Measurements from ENCODE around the gene CYP2B6.
"Not testable (repeated sequence)": the region's sequence is repeated elsewhere in the genome, so short reads cannot be mapped to it uniquely, and the experiment has no call there.

CYP2B6 gene

GRCh38 chr19:40990972-40991381 lies at the start of gene CYP2B6:
TSS of gene CYP2B6 (plus strand) at chr19:40991282. CDS start at chr19:40991306, 24 bp downstream.
- no peak for DNase-seq (ENCODE audit: low read depth)

DNA sequence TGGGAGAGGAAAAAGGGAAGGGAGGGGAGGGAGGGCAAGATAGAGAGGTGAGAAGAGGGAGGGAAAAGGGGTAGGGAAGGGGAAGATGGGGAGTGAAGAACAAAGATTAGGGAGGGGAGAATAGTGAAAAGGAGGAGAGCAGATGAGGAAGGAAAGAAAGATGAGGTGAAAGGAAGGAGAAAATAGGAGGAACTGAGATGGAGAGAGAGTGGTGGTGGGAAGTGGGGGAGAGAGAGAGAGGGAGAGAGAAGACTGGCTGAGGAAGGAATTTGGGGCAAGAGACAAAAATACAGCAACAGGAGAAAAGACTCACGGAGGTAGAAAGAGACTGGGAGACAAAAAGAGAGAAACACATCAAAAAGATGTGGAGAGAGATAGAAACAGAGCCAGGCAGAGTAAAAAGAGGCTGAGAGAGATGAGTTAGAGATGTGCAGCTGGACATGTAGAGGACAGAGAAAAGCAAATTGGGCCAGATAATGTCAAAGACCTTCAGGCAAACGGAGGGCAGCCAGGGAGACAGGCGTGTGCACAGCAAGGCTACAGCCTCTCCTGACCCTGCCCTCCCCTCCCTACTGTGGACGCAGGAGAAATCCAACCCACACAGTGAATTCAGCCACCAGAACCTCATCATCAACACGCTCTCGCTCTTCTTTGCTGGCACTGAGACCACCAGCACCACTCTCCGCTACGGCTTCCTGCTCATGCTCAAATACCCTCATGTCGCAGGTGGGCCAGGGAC lies 49.4 kb upstream of the CYP2B6 start:
- DNase-seq (ENCODE audit: low read depth) = no peak

GRCh38 chr19:40945645-40946044 lies 45.4 kb upstream of the CYP2B6 start:
- no peak for DNase-seq (ENCODE audit: low read depth)

DNA sequence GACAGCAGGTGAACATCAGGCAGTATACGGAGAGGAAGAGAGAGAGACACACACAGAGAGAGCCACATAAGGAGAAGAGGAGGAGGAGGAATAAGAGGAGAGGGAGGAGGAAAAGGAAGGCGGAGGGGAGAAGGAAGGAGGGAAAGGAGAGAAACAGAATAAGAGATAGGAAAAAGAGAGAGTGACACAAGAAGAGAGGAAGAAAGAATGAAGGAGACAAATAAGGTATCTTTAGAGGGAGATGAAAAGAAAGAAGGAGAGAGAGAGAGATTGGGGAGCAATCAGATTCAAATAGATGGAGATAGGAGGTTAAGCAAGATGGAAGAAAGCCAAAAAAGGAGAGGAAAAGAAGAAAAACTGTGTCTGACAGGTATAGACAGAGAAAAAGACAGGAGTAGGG lies 44.0 kb upstream of the CYP2B6 start:
- DNase-seq (ENCODE audit: low read depth) = no peak

DNA sequence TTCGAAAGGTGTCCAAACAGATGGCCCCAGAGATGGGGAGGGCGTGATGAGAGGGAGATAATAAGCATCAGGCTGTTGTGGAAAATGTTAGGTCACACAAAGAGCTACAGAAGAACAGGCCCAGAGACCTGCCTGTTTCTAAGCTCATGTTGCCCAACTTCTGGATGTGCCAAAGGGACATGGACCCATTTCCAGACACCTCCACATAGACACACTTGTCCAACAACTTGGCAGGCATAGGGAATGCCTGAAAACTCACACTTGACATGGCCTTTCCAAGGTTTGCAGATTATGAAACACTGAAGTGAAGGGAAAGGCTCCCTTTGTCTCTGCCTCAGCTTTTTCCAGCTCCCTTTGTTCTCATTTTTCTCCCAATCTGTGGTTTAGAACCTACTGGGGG lies 43.5 kb upstream of the CYP2B6 start:
- DNase-seq (ENCODE audit: low read depth) = no peak

DNA sequence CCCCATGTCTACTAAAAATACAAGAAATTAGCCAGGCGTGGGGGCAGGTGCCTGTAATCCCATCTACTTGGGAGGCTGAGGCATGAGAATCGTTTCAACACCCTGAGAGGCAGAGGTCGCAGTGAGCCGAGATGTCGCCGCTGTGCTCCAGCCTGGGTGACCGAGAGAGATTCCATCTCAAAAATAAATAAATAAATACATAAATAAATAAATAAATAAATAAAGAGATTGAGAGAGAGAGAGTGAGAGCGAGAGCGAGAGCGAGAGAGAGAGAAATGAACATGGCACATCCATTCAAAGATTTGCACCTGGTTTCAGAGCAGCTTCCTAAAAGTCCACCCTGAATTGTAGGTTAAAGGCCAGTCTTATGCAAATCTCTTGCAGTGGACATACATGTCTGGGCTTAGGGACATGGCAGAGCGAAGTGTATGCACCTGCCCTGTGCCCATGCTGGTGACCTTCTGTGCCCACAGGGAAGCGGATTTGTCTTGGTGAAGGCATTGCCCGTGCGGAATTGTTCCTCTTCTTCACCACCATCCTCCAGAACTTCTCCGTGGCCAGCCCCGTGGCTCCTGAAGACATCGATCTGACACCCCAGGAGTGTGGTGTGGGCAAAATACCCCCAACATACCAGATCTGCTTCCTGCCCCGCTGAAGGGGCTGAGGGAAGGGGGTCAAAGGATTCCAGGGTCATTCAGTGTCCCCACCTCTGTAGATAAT lies 42.3 kb upstream of the CYP2B6 start:
- DNase-seq (ENCODE audit: low read depth) = no peak

DNA sequence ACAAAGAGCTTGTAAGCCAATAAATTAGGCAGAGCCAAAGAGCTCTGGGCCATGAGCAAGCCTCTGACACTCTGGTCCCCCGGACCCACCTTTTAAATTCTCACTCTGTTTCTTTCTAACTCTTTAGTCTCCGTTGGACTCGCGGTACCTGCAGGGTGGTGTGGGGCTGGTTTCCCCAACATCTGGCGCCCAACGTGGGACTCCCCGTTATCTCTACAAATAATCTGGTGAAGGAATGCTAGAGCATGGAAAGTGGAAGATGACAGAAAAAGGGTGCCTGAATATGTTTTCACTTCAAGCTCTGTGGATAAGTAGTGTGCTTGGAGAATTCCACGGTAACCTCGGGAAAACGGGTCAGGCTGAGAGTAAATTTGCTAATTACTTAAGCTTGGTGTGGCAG lies 36.5 kb upstream of the CYP2B6 start:
- no peak for DNase-seq (ENCODE audit: low read depth)

DNA sequence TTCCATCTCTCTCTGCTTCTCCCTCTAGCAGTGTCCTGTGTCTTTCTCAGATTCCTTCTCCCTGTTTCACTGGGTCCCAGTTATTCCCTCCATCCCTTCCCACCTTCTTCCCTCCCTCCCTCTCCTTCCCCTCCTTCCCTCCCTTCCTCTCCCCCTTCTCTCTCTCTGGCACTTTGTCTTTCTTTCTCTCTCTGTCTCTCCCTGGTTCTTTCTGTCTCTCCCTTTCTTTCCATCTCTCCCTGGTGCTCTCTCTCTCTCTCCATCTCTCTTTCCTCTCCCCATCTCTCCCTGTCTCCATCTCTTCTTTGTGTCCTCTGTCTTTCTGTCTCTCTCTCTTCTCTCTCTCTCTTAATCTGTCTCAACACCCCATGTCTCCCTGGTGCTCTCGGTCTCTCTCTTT lies 31.7 kb upstream of the CYP2B6 start:
- no peak for DNase-seq (ENCODE audit: low read depth)

- DNase-seq (ENCODE audit: low read depth) = no peak
Measured at GRCh38 chr19:40960062-40960685, 30.9 kb upstream of the CYP2B6 start.

DNA sequence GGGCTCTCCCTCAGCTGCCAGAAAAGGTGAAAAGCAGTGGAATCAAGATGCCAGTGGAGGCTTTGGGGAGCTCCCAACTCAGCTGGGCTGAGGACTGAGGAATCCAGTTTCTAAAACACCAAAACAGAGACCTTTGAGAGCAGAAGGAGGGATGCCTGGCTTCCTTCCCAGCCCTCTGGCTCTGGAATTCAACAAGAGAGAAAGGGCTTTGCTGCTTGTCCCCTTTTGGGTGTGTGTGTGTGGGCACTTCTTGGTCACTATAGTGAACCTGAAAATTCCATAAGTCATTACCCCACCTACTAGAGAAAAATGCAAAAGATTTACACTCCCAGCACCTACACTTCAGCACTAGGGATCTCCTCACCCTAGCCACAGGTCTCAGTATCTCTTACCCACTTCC lies 30.3 kb upstream of the CYP2B6 start:
- no peak for DNase-seq (ENCODE audit: low read depth)

DNA sequence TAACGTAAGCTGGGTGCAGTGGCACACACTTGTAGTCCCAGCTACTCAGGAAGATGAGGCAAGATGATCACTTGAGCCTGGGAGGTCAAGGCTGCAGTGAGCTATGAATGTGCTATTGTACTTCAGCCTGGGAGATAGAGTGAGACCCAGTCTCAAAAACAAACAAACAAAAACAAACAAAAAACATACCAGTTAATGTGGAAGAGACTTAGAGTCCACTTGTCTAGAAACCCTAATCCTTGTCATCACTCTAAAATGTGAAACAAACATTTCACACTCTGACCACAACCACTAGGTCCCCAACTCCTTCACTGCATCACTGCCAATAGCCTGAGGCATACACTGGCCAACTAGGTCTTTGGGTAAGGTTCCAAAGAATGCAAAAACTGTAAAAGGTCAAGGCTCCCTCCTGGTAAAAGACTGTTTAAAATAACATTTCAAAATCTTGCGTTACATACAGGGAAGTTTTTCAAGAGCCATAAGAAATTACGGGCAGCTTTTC lies 28.6 kb upstream of the CYP2B6 start:
- DNase-seq (ENCODE audit: low read depth) = no peak

GRCh38 chr19:40964361-40964760 lies 26.7 kb upstream of the CYP2B6 start:
- DNase-seq (ENCODE audit: low read depth) = not testable (repeated sequence)

- not testable (repeated sequence) for DNase-seq (ENCODE audit: low read depth)
Measured at GRCh38 chr19:40965351-40965750, 25.7 kb upstream of the CYP2B6 start.

- DNase-seq (ENCODE audit: low read depth) = not testable (repeated sequence)
Measured at GRCh38 chr19:40966591-40966990, 24.5 kb upstream of the CYP2B6 start.

GRCh38 chr19:40968065-40968464 lies 23.0 kb upstream of the CYP2B6 start:
- not testable (repeated sequence) for DNase-seq (ENCODE audit: low read depth)

DNA sequence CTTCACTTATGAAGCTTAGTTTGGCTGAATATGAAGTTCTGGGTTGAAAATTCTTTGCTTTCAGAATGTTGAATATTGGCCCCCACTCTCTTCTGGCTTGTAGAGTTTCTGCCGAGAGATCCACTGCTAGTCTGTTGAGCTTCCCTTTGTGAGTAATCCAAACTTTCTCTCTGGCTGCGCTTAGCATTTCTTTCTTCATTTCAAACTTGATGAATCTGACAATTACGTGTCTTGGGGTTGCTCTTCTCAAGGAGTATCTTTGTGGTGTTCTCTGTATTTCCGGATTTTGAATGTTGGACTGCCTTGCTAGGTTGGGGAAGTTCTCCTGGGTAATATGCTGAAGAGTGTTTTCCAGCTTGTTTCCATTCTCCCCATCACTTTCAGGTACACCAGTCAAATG lies 21.4 kb upstream of the CYP2B6 start:
- DNase-seq (ENCODE audit: low read depth) = not testable (repeated sequence)

GRCh38 chr19:40970396-40971345 lies 20.4 kb upstream of the CYP2B6 start:
- not testable (repeated sequence) for DNase-seq (ENCODE audit: low read depth)

DNA sequence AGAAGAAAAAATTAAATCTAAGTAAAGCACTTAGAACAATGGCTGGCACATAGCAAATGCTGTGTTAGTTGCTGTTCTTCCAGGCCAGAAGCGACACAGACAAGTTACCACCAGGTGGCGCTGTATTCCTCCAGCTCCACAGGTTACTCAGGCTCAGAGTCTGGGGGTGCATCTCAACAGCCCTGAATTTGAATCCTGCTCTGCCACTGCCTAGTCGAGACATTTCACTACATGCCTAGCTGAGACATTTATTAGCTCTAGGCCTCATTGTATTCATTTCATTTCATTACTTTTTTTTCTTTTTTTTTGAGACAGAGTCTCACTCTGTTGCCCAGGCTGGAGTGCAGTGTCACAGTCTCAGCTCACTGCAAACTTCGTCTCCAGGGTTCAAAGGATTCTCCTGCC lies 16.4 kb upstream of the CYP2B6 start:
- peak; percentile 74 for DNase-seq (ENCODE audit: low read depth)

DNA sequence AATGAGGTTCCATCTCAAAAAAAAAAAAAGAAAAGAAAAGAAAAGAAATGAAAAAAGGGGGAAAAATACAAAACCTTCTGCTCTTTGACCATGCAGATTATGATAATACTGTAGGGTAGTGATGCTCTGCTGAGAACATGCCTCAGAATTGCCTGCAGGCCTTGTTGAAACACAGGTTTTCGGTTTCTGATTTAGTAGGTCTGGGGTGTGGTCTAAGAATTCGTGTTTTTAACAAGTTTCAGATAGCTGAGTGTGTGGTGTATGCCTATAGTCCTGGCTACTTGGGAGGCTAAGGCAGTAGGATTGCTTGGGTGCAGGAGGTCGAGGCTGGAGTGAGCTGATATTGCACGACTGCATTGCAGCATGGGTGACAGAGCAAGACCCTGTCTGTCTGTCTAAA lies 14.9 kb upstream of the CYP2B6 start:
- no peak for DNase-seq (ENCODE audit: low read depth)

- no peak for DNase-seq (ENCODE audit: low read depth)
Measured at GRCh38 chr19:40976724-40977123, 14.4 kb upstream of the CYP2B6 start.

GRCh38 chr19:40979759-40980158 lies 11.3 kb upstream of the CYP2B6 start:
- DNase-seq (ENCODE audit: low read depth) = not testable (repeated sequence)
